ENCODE data around the gene CDK5.
A peak's percentile ranks its signal among the peaks of the same experiment; 100 is the strongest.
"Not testable (repeated sequence)": the region's sequence is repeated elsewhere in the genome, so short reads cannot be mapped to it uniquely, and the experiment has no call there.

CDK5 gene

DNA sequence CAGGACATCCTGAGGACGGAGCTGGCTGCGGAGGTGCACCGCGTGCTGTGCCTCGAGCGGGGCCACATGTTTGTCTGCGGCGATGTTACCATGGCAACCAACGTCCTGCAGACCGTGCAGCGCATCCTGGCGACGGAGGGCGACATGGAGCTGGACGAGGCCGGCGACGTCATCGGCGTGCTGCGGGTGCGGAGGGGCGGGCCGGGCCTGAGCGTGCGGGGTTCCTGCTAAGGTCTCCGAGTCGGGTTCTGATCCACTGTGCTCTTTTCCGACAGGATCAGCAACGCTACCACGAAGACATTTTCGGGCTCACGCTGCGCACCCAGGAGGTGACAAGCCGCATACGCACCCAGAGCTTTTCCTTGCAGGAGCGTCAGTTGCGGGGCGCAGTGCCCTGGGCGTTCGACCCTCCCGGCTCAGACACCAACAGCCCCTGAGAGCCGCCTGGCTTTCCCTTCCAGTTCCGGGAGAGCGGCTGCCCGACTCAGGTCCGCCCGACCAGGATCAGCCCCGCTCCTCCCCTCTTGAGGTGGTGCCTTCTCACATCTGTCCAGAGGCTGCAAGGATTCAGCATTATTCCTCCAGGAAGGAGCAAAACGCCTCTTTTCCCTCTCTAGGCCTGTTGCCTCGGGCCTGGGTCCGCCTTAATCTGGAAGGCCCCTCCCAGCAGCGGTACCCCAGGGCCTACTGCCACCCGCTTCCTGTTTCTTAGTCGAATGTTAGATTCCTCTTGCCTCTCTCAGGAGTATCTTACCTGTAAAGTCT lies 43.8 kb downstream of the CDK5 start:
- DNase-seq (ENCODE audit: low spot score), result peak; percentile 84

GRCh38 chr7:151013356-151013732 lies 44.4 kb downstream of the CDK5 start:
- DNase-seq (ENCODE audit: low spot score), result no peak

GRCh38 chr7:151012911-151013347 lies 44.8 kb downstream of the CDK5 start:
- DNase-seq (ENCODE audit: low spot score), result peak; percentile 57

GRCh38 chr7:151012031-151012692 lies 45.5 kb downstream of the CDK5 start:
- no peak for DNase-seq (ENCODE audit: low spot score)

DNA sequence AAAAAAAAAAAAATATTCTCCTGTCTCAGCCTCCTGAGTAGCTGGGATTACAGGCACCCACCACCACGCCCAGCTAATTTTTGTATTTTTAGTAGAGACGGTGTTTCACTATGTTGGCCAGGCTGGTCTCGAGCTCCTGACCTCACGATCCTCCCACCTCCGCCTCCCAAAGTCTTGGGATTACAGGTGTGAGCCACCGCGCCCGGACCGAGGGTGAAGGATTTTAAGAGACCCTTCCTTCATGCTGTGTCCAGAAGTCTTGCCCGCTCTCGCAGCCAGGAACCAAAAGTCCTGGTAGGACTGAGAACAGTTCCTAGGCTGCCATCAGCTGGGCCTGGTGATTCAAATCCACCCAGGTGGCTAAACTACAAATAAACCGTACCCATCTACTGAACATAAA lies 46.1 kb downstream of the CDK5 start:
- DNase-seq (ENCODE audit: low spot score), result not testable (repeated sequence)

DNA sequence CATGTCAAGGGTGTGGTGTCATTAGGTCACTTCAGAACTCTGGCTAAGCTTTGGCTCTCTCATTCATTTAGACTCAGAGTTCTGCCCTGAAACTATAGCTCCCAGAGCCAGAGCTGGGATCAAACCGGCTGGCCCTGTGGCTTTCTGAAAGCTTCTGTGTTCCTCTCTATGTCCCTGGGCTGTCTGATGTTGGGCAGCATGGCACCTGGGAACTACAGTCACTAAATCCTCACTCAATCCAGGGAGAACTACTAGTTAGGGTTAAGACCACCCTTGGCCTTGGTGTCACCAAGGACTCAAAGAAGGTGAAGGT lies 46.6 kb downstream of the CDK5 start:
- no peak for DNase-seq (ENCODE audit: low spot score)

GRCh38 chr7:151010307-151011096 lies 47.2 kb downstream of the CDK5 start:
- no peak for DNase-seq (ENCODE audit: low spot score)

GRCh38 chr7:151010037-151010306 lies 47.7 kb downstream of the CDK5 start:
- DNase-seq (ENCODE audit: low spot score), result no peak

- DNase-seq (ENCODE audit: low spot score), result no peak
Observed at GRCh38 chr7:151009327-151010036, 48.2 kb downstream of the CDK5 start.

DNA sequence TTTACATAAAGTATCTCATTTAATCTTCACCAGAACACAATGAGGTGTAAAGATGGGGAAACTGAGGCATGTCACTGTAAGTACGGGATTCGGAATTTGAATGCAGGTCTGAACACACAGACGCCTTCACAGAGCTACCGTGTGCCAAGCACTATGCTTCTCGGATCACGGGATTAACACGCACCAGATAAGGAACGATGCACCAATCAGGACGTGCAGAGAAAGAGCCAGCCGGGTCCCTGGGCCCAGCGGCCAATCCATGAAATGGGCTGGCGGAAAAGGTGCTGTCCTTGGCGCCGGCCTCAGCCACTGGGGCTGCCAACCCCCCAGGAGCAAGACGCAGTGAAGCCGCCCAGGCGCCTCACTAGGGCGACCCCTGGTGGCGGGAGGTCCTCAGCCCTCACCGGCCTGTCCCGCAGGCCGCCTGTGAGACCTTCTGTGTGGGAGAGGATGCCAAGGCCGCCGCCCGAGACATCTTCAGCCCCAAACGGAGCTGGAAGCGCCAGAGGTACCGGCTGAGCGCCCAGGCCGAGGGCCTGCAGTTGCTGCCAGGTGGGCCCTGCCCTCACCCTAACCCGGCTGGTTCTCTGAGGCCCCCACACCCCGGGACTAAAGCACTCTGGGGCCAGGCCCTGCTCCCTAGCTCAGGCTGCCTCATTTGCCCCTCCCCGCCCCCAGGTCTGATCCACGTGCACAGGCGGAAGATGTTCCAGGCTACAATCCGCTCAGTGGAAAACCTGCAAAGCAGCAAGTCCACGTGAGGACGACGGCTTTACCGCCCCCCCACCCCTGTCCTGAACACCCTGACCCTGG lies 49.0 kb downstream of the CDK5 start:
- DNase-seq (ENCODE audit: low spot score), result peak; percentile 65

DNA sequence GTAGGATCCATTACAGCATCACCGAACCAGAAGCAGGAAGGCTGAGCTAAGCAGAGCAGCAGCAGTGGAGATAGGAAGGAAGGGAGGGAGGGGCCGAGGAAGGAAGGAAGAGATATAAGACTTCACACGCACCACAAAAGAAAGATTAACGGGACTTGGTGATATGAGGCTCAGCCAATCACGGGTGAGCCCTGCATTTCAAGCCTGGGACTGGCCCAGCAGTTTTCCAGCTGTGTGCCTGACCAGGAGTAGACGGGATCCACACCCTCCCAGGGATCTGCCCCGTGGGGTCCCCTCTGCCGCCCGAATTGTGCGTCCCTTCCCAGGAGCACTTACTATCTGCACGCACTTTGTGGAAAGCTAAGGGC lies 49.6 kb downstream of the CDK5 start:
- DNase-seq (ENCODE audit: low spot score), result no peak

DNA sequence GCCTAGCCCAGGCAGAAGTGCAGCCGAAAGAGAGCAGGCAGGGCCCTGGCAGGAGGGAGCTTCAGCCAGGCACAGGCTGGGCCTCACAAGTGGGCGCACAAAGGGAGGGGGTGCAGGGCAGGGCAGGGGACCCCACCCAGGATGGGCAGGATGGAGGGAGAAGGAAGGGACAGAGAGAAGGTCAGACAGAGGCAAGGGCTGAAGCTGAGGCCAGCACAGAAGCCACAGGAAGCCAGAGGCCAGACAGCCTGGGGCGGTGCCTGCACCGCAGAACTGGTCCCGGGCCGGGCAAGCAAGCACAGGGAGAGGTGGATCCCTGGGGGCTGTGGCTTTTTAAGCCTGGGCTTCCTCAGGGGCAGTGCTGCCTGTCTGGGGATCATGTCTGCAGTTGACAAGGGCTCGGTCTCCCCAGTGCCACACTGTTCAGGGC lies 50.2 kb downstream of the CDK5 start:
- no peak for DNase-seq (ENCODE audit: low spot score)

DNA sequence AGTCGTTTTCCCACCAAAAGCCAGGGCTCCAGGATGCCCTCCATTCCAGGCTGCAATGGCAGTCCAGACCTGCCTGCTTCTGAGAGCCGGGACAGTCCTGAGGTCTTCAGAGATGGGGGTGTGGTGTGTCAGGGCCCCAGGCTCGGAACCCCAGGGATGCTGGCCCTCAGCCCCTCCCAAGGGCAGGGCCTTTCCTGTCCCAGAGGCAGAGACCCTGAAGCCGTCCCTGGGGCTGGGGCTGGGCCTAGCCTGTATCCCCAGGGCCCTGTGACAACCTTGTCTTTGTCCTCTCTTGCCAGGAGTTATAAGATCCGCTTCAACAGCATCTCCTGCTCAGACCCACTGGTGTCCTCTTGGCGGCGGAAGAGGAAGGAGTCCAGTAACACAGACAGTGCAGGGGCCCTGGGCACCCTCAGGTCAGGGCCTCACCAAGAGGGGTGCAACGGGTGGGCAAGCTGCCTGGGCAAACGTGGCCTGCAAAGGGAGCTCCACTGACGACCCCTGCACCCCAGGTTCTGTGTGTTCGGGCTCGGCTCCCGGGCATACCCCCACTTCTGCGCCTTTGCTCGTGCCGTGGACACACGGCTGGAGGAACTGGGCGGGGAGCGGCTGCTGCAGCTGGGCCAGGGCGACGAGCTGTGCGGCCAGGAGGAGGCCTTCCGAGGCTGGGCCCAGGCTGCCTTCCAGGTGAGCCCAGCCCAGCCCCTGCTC lies 51.0 kb downstream of the CDK5 start:
- DNase-seq (ENCODE audit: low spot score), result no peak

GRCh38 chr7:151005566-151005965 lies 52.1 kb downstream of the CDK5 start:
- DNase-seq (ENCODE audit: low spot score), result no peak

Data from AG08395 (cell line).